HG02938 (cell line): ENCODE measurements around the gene OGT.
"Not testable (repeated sequence)": the region's sequence is repeated elsewhere in the genome, so short reads cannot be mapped to it uniquely, and the experiment has no call there.

Experiments
- ATAC-seq: cut with Tn5 transposase; IDR thresholded peaks from one replicate; pipeline ENCODE4 v1.9.1; 2021; ENCODE audit warnings: mild to moderate bottlenecking, moderate library complexity; ENCODE audit not compliant: unreplicated experiment

The OGT gene

DNA sequence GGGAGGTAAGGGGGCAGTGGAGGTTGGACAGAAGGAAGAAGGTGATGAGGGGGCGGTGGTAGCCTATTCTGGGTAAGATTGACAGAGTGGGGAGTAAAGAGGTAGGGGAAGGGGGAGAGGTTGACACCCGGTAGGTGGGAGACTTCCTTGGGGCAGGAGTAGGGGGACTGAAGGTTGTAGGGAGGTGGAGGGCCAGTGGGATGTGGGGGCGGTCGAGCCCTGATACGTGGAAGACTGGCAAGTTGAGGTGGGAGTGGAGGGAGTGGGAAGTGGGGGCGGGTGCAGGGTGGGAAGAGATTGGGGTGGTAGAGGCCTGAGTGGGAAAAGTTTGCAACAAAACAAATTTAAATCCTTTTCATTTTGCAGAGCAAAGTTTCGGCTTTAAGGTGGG is 47.1 kb downstream of the OGT start:
- ATAC-seq: no peak

DNA sequence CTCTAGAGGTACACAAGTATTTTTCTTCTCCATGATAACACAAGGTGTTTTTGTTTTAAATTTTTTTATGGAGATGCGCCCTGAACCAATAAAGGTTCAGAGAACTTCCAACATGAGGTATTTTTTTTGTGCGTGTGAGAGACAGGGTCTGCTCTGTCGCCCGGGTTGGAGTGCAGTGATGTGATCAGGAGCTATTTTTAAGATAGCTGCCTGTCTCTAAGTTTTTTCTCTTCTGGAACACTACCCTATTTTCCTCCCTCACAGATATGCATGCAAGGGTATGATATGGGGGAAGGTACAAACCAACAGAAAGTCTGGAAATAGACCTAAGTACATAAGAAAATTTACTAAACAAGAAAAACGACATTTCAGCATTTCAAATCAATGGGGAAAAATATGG is 48.3 kb downstream of the OGT start:
- ATAC-seq: no peak

DNA sequence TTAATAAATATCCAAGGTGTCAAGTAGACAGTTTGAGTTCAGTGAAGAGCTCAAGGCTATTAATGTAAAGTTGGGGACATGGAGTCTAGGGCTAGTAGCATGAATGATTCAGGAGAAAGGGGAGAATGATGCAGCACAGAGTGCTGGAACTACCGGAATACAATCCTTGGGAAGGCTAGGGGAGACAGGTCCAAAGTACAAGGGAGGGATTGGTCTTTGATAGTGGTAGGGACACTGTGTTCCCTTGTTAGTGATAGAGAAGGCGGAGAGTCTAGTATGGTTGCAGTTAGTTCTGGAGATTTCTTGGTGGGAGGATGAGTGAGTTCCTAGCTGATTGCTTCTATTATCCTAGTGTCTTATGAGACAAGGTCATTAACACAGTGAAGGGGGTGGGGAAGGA is 54.0 kb downstream of the OGT start:
- ATAC-seq: no peak

DNA sequence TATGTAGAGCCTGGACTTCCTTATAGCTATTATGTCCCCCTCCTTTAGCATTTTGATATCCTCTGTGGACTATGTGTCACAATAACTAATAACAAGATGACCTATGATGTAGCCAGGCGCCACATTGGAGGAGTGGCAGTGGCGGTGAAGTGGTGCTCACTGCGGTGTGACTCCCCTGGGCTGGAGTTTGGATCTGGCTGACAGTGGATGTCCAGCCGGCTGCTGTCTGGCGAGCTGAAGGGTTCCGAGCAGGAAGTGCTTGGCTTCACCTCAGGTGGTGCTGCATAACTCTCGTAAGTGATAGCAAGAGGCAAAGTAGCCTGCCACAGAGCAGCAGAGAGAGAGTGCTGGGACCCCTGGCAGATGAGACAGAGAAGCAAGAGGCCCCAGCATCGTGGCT is 60.3 kb downstream of the OGT start:
- ATAC-seq: not testable (repeated sequence)

DNA sequence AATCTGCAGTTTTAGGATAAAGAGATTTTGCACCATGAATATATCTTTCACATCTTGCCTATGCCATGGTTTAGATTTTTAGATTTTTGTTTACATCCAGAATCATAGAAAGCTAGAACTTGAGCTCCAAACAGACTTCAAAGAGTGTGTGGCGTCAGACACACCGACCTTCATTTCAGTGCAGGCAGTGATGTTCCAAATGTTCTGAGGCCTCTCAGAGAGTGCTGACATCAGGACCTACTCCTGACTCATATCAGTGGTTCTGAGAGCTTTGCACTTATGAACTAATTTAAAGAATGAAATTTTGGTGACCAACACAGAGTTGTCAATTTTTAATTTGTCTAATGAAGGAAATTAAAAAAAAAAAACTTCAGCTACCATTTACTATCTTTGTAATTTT is 67.1 kb downstream of the OGT start:
- ATAC-seq: no peak

DNA sequence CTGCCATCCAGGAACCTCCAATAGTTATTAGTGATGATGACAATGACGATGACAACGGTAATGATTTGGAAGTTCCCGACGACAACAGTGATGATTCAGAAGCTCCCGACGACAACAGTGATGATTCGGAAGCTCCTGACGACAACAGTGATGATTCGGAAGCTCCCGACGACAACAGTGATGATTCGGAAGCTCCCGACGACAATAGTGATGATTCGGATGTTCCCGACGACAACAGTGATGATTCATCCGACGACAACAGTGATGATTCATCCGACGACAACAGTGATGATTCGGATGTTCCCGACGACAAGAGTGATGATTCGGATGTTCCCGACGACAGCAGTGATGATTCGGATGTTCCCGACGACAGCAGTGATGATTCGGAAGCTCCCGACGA is 70.7 kb downstream of the OGT start:
- no peak for ATAC-seq

DNA sequence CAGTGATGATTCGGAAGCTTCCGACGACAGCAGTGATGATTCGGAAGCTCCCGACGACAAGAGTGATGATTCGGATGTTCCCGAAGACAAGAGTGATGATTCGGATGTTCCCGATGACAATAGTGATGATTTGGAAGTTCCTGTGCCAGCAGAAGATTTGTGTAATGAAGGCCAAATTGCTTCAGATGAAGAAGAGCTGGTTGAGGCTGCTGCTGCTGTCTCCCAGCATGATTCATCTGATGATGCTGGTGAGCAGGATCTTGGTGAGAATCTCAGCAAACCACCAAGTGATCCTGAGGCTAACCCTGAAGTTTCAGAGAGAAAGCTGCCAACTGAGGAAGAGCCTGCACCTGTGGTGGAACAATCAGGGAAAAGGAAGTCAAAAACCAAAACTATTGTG is 71.2 kb downstream of the OGT start:
- no peak for ATAC-seq

DNA sequence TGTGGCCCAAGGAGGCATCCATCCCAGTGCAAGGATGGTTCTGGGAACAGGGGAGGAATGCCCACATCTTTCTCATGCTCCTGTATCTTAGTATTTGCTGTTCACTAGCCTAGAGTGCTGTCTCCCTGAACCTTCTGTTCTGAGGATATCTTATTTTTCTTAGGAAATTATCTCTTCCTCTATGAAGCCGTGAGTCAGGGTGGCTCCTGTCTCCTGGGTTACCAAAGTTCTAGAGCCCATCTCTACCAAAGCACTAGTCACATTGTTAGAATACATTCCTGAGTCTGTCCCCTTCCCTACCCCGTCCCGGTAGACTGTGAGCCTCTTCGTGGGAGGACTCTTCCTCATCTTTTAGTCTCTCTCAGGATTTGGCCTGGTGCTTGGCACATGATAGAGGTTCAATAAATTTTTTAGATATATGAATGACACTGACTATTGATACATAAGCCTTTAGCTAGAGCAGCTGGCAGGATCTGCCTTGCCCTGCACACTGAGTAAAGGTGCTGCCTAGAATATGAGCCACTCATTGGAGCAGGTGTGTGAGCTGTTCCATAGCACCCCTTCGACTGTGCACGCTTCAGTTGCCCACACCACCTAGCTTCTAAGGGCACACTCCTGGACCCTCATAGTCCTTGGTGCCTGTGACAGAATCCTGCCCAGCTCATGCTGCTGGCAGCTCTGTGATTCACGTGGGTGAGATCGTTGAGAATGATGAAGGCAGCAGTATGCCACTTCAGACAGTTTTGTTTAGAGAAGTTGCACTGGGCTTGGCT is 72.1 kb downstream of the OGT start:
- no peak for ATAC-seq

DNA sequence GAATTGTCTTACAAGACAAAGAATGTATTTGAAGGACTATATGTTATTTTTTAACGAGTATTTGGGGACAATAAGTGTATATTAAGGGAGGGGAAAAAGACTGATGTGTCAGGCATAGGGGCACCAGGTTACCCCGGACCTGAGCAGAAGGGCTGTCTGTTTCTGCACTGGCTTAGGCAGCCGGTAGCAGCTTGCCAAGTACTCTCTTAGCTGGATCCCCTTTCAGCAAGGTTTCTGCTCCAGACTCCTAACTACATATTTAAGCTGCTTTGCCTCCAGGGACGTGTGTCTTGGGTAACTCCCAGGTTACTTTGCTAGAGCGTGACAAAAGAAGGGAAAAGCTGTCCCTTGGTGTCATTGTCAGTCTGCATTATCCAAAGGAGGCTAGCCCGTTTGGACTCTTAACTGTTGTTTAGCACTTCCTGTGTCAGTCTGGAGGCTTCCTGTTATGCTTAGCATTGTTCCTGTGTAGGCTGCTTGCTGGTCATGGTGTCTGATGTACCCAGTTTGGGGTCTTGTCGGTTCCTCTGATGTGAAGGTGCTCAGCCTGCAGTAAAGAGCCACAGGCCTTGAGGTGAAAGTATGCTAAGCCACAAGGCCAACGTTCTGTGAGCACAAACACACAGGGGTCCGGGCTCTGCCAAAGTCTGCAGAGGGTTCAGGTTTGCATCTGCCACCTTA is 73.8 kb downstream of the OGT start:
- no peak for ATAC-seq

DNA sequence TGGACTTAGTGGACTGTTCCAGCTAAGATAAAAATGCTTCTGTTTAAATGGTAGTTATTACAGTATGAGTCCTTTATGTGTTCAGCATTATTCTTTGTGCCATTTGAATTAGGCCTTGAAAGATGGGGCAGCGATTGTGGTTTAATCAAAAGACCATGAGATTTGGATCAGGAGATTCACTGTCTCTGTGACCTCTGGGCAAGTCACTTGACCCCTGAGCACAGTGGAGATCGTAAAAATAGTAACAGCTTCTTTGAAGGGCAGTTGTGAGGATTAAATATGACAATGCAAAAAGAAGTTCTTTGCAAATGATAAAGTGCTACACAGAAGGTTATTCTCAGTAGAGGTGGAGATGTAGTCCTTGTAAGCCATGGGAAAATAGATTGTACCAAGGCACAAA is 74.6 kb downstream of the OGT start:
- ATAC-seq: no peak

DNA sequence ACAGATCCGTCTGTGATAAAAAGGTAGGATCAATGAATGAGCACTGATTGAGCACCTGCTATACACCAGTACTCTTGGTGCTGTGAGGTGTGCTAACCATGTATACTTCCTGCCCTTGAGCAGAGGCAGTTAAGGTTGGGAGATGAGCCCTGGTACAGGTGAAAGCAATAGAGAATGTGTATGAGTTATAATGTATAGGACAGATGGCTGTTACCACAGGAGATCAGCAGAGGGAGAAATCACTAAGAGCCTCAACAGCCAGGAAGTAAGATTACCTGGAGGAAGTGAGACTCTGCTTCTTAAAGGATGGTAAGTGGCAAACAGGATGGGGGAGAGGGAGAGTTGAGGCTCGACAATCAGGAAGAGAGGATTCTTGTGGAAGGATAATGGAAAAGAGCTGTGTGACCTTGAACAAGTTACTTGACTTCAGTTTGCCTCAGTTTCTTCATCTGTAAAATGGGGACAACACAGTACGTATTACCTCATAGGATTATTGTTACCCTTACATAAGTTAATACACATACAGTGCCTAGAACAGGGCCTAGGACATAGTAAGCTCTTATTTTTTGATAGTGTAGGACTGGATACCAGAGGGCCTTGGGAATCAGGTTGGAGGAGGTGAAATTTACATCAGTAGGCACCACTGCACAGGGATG is 76.3 kb downstream of the OGT start:
- ATAC-seq: no peak

DNA sequence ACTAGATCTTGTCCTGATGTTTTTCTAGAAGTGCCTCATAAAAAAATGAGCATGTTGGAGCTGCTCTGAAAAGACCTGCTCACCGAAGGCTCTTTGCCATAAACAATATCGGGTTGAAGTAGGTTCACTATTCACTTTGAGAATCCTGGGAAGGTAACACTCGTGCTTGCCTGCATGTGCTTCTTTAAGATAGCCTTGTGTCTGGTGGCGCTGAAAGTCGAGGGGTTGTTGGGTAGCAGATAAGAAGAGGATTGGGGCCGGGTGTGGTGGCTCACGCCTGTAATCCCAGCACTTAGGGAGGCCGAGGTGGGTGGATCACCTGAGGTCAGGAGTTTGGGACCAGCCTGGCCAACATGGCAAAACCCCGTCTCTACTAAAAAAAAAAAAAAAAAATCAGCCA is 78.8 kb downstream of the OGT start:
- not testable (repeated sequence) for ATAC-seq

DNA sequence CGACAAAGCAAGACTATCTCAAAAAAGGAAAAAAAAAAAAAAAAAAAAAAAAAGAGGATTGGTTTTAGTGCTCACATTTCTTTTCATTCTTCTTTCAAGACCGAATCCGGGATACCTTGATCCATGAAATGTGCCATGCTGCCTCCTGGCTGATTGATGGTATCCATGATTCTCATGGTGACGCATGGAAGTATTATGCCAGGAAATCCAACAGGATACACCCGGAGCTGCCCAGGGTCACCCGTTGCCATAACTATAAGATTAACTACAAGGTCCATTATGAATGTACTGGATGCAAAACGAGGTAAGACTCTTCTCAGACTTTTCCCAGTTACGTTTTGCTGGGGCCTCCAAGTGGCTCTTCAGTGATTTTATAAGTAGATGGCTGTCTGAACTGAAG is 79.4 kb downstream of the OGT start:
- ATAC-seq: no peak

DNA sequence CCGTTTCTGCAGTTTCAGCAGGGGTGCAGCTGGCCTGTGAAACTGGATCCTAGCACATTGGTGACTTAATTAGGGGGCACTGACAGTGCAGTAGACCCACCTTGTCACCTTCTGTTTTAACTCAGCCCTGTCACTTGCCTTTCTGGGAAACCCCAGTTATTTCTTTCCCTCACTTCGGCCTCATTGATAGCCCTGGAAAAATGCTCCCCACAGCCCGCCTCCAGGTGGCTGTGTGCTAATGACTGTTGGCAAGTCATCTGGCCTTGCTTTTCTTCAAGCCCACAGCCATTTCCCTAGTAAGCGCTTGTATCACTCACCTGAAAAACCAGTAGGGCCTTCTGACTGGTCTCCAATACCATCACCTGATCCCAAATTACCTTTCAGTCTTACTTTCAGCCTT is 82.2 kb downstream of the OGT start:
- ATAC-seq: no peak

DNA sequence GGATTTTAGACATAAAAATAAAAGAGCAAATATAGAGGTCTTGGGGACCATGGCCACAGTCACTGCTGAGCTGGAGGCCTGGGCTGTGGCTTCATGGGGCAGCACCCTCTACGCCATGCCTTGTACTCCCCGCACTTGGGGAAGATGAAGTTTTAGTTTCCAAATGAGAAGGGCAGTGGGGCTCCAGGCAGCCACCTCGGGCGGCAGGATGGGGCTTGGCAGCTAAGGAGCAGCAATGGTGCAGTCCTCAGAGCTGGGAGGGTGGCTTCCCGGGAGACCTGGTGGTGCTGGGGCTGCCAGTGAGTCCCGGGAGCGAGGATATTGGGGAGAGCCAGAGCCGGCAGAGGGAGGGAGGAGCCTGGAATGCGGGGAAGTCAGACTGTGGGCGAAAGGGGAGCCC is 83.0 kb downstream of the OGT start:
- no peak for ATAC-seq

DNA sequence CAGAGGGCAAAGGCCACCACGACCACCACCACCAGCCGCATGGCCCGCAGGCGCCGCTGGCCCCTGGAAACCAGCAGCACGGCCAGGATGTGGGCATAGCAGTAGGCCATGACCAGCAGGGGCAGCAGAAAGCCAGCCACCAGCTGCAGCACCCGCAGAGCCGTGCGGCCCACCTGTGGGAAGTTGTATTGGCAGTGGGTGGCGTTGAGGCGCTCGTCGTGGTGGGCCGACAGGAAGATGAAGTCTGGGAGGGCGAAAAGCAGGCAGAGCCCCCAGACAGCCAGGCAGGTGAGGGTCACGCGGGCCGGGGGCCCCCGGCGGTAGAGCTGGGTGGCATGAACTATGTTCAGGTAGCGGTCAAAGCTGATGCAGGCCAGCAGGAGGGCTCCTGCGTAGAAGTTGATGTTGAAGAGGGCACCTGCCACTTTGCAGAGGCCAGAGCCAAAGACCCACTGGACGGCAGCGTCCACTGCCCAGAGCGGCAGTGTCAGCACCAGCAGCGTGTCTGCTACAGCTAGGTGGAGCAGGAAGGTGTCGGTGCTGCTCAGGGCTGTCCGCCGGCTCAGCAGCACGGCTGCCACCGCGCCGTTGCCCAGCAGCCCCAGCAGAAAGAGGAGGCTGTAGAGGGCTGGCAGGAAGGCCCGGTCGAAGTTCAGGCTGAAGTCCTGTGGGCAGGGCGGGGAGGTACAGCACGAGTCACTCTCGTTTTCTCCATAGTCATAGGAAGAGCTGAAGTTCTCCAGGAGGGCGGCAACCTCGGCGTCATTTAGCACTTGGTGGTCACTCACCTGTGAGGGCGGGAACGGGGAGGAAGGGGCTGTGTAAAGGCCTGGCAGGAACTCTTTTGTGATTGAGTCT is 84.0 kb downstream of the OGT start:
- ATAC-seq: no peak

DNA sequence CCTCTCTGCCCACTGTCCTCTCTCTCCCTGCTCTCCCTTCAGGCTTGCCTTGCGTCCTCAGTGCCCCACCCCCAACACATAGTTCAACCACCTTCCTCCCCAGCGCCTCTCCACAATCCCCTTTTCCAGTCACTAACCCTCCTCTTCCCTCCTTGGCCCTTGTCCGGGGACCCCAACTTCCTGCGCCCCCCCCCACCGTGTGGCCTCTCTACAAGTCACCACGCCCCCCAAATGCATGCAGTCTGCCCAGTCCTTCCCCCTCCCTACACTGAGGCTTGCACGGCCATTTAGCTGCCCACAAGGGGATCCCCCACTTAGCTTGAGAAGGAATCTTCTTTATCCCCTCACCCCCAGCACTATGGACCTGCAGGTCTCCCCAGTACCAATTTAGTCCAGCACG is 84.8 kb downstream of the OGT start:
- no peak for ATAC-seq

DNA sequence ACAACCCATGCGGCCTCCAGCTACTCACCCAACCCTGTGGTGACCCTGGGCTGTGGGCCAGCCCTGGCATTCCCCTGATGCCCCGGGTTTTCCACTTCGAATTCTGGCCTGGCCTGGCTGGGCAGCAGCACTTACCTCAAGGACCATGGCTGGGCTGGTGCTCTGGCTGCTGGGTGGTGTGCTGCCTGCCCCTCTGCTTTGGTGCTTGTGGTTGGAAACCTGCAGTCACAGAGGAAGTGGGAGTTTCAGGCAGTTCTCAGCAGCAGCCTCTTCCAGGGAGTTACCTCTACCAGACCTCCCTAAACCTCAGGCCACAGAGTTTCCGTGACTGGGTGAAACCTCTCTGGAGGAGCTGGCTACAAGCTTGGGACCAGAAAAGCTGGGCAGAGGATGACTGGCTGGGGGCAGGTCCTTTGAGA is 85.4 kb downstream of the OGT start, which contains the start of gene CXCR3:
TSS of gene CXCR3 (minus strand) at position 209 of the 419 bp plus-strand sequence. CDS start at position 147, 62 bp downstream.
- ATAC-seq: peak; percentile 49

DNA sequence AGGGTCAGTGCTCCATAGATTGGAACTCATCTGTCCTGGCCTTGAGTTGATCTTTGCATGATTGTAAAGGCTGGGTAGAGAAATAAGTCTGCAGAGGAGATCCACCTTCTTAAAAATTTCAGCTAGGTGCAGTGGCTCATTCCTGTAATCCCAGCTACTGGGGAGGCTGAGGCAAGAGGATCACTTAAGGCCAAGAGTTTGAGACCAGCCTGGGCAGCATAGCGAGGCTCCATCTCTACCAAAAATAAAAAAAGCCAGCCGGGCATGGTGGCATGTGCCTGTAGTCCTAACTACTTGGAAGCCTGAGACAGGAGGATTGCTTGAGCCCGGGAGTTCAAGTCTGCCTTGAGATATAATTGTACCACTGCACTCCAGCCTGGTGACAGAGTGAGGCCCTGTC is 85.9 kb downstream of the OGT start:
- ATAC-seq: no peak

DNA sequence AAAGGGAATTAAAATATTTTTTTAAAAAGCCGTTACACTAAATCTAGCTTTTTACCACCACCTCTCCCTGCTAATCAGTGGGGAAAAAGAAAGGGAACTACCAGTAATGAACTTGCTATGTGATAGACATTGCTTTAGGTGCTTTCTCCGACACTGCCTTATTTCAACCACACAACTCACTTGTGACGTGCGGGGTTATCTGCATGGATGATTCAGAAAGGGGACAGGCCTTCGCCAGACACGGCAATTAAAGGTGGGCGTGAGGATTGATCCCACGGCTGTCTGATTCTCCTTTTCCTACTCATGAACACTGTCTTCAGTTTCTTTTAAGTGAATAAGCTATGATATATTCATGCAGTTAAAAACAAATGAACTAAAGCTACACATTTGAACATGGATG is 86.3 kb downstream of the OGT start:
- ATAC-seq: peak; percentile 34

DNA sequence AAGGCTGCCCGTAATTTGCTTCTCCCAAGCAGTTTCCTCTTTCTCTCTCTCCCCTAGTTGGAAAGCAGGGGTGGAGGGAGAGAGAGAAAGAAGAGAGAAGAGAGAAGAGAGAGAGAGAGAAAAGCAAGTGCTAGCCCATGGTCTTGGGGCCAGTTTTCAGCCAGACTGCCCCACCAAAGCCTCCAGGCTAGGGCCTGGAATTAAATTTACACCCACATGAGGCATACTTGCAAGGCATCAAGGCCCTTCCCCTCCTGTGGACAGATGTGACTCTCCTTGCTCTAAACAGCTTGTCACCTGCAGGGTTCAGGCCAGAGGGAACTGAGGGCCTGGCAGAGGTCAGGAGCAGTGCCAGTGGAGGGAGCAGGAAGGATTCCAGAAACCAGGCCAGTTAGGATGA is 87.1 kb downstream of the OGT start:
- no peak for ATAC-seq
